AG09319 (cell line): ENCODE data around the gene GYG2.
"Not testable (repeated sequence)": the region's sequence is repeated elsewhere in the genome, so short reads cannot be mapped to it uniquely, and the experiment has no call there.

Experiments used
- DNase-seq: peaks from one replicate; pipeline ENCODE4 v3.0.0-alpha.2; 2010; ENCODE audit warnings: low read depth; ENCODE audit errors: extremely low read depth
- TF ChIP-seq, protein P1 (sequence below): IDR thresholded peaks from 2 replicates; pipeline ENCODE4 v1.5.1; 2011; ENCODE audit warnings: low read depth, mild to moderate bottlenecking, inconsistent platforms, low read length, moderate library complexity

Gene GYG2

DNA sequence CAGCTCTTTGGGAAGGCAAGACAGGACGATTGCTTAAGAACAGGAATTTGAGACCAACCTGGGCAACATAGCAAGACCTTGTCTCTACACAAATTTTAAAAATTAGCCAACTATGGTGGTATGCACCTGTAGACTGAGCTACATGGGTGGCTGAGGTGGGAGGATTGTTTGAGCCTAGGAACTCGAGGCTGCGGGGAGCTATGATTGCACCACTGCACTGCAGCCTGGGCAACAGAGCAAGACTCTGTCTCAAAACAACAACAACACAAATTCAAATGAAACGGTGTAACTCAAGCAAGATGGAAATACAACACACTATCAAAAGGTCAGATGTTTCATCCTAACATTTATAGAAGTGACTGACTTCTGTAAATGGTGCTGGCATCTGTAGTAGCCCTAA lies 39.8 kb upstream of the GYG2 start:
- no peak for DNase-seq
- TF ChIP-seq, protein P1, sequence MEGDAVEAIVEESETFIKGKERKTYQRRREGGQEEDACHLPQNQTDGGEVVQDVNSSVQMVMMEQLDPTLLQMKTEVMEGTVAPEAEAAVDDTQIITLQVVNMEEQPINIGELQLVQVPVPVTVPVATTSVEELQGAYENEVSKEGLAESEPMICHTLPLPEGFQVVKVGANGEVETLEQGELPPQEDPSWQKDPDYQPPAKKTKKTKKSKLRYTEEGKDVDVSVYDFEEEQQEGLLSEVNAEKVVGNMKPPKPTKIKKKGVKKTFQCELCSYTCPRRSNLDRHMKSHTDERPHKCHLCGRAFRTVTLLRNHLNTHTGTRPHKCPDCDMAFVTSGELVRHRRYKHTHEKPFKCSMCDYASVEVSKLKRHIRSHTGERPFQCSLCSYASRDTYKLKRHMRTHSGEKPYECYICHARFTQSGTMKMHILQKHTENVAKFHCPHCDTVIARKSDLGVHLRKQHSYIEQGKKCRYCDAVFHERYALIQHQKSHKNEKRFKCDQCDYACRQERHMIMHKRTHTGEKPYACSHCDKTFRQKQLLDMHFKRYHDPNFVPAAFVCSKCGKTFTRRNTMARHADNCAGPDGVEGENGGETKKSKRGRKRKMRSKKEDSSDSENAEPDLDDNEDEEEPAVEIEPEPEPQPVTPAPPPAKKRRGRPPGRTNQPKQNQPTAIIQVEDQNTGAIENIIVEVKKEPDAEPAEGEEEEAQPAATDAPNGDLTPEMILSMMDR, result no peak

DNA sequence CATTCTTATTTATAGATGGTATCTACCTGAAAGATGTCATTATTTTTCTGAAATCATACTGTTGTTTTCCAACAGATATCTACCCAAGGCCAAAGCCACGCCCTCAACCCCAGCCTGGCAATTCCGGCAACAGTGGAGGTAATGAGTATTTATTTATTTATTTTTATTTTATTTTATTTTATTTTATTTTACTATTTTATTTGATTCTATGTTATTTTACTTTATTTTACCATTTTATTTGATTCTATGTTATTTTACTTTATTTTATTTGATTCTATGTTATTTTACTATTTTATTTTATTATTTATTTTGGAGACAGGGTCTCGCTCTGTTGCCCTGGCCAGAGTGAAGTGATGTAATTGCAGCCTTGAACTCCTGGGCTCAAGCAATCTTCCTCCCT lies 39.2 kb upstream of the GYG2 start:
- TF ChIP-seq, protein P1, result no peak
- DNase-seq, result no peak

DNA sequence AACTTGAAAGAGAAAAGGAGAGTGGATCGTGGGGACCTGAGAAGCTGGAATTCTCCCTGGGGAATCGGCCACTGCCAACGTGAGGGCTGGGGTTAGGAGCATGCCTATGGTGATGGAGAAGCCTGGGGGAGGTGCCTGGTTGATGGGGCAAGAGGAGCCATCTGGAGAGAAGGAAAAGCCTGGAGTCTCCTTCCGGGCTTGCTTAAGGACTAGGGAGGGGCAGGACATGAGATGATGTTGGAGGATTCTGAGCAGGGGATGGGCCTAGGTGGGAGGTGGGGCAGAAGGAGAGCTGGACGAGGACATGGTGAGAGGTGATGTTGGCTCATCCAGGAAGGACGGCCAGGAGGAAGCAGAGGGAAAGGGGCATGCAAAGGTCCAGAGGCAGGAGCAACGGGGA lies 35.0 kb upstream of the GYG2 start:
- TF ChIP-seq, protein P1, result no peak
- DNase-seq, result no peak

DNA sequence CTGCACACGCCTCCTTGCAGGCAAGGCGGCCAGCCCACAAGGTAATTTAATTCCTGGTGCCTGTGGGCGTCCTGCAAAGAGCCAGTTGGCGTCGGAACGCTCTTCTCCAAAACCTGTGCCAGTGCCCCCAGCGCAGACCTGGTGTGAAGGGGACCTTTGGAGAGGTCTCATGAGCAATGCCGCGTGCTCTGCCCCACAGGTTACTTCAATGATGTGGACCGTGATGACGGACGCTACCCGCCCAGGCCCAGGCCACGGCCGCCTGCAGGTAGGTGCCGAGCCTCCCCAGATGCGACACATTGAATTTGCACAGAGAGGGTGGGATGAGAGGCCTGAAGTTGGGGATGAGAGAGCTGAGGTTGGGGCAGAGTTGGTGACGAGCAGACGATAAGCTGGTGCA lies 34.4 kb upstream of the GYG2 start:
- TF ChIP-seq, protein P1, result no peak
- no peak for DNase-seq

DNA sequence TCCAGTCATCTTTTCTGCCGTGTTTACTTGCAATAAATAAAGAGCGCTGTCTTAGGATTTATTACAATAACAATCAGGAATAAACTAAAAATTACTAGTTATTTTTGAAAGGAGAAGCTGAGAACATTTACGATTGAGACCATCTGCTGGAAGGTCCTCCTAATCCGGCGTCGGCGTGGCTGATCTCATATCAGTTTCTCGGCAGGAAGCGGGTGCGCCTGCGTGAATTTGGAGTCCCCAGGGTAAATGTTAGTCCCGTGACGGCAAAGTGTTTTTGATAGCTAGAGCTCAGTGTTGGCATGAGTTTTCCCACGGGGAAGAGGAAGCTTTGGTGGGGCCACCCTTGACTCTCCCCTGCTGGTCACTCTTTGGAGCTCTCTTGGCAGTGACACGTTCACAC lies 31.9 kb upstream of the GYG2 start:
- not testable (repeated sequence) for DNase-seq

DNA sequence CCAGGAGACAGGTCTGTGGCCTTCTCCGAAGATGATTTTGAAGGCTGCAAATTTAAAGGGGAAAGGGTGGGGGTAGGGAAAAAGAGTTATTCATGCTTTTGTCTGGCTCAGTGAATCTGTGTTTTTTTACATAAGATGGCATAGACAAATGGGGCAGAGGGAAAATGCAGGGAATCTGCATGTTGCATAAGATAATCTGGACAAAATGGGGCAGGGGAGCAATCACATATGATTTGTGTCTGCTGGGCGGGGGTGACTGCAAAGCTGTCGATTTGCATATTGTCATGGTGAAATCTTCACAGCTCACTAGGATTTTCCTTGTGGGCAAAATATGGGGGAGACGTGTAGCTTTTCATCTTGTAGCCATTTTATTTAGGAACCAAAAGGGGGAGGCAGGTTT lies 29.4 kb upstream of the GYG2 start:
- TF ChIP-seq, protein P1, result no peak
- DNase-seq, result no peak

DNA sequence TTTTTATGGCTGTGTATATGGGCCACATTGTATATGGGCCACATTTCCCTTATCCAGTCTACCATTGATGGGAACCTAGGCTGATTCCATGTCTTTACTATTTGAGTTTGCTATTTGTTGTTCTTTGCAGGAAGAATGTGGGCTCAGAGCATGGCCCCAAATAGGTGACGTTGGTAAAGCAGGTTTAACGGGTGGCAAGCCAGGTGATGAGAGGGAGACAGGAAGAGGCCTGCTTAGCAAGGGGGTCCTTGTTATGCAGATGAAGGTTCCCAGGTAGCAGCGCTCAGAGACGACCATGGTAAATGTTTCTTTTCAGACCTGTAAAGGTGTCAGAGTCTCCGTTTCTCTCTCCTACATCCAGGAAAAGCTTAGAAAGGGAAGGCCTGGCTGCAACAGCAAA lies 28.8 kb upstream of the GYG2 start:
- DNase-seq, result not testable (repeated sequence)

DNA sequence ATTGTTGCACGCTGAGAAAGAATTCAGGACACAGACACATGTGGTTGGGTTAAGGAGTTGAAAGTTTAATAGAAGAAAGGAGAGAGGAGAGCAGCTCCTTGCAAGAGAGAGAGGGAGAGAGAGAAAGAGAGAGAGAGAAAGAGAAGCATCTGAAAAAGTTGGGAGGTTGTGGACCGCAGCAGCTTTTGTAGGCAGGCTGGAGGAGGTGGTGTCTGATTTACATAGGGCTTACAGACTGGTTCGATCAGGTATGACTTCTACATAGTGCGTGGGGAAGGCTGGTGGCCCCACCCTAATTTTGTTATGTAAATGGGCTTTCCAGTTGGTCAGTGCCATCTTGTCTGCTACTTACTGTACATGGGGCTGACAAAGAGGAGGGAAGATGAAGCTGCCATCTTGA lies 27.5 kb upstream of the GYG2 start:
- no peak for DNase-seq
- TF ChIP-seq, protein P1, result no peak

DNA sequence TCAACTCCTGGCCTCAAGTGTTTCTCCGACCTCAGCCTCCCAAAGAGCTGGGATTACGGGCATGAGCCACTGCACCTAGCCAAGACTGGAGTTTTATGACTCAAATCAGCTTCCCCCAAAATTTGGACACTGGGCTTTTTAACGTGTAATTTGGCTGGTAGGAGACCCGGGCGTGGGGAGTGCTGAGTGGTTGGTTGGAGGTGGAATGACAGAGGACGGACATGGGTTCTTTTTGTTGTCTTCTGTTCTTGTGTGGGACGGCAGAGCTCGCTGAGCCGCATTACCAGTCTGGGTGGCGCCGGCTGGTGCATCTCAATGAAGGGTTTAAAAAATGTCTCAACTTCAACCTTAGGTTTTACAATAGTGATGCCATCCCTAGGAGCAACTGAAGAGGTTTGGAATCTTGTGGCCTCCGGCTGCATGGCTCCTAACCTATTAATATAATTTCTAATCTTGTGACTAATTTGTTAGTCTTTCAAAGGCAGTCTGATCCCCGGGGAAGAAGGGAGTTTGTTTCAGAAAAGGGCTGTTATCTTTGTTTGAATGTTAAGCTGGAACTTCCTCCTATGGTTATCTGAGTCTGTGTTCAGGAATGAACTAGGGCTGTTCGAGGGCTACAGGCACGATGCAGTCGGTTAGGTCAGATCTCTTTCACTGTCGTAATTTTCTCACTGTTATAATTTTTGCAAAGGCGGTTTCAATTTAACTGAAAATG lies 26.2 kb upstream of the GYG2 start:
- not testable (repeated sequence) for DNase-seq

DNA sequence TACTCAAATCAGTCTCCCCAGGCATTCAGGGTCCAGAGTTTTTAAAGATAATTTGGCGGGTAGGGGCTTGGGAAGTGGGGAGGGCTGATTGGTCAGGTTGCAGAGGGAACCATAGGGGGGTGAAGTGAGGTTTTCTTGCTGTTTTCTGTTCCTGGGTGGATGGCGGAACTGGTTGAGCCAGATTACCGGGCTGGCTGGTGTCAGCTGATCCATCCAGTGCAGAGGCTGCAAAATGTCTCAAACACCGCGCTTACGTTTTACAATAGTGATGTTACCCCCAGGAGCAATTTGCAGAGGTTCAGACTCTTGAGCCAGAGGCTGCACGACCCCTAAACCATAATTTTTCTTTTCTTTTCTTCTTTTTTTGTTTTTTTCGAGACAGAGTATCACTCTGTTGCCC lies 25.2 kb upstream of the GYG2 start:
- DNase-seq, result not testable (repeated sequence)

DNA sequence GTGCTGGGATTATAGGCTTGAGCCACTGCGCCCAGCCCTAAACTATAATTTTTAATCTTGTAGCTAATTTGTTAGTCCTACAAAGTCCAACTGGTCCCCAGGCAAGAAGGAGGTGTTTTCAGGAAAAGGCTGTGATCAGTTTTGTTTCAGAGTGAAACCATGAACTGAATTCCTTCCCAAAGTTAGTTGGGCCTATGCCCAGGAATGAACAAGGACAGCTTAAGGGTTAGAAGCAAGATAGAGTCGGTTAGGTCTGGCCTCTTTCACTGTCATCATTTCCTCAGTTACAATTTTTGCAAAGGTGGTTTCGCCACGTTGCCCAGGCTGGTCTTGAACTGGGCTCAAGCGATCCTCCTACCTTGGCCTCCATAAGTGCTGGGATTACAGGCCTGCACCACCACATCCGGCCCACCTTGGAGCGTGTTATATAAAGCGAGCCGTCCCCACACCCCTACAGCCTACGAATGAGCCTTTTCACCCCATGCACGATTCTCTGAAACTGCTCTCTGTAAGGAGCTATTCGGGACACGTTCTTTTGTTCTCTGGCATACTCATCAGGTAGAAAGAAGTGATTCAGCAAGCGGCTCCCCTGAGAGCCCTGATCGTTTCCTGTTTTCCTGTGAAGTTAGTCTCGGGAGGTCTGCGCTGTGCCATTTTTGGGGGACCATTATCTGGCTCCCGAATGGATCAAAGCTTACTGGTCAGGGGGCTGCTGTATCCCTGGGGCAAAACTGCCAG lies 24.5 kb upstream of the GYG2 start:
- DNase-seq, result not testable (repeated sequence)

DNA sequence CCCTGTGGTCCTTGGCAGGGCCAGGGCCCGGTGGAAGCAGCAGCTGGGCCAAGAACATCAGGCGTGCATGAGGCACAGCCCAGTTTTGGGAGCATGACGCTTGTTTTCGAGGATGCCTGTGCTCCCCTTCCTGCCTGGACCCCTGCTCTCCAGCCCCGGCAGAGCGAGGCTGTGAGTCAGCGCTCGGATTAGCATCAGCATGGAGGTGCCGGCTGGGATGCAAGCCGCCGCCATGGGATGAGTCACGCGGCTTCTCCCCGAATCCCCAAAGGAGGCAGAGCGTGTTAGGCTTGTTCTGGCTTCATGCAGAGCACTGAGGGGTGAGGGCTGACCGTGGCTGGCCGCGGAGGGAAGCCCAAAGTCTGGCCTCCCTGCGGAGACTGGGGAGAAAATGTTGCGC lies 23.9 kb upstream of the GYG2 start:
- DNase-seq, result peak; percentile 28
